Coronary artery (tissue), 2 donors: ENCODE results near the gene DHX36.

ENCODE experiments used
- DNase-seq: peaks from one replicate; pipeline ENCODE4 v3.0.0-alpha.2; 2017; ENCODE audit warnings: low spot score
- H3K27ac ChIP-seq, 2 donors: fragments of 200-600 bp; sonication (generic); one replicate each; pipeline ENCODE4 v1.5.1; 2016 to 2019
- H3K4me3 ChIP-seq: fragments of 200-600 bp; sonication (generic); 2 replicates; pipeline ENCODE4 v1.5.1; 2016; ENCODE audit warnings: mild to moderate bottlenecking, moderate library complexity
- TF ChIP-seq, protein P1 (sequence below): fragments of 200-600 bp; sonication (generic); IDR thresholded peaks from one replicate; pipeline ENCODE4 v1.5.1; 2019; ENCODE audit warnings: antibody characterized with exemption

Gene DHX36

GRCh38 chr3:154316974-154317767 is 7.1 kb downstream of the DHX36 start:
- no peak overlapping the region for H3K4me3 ChIP-seq
- H3K27ac ChIP-seq: no peak overlapping the region
- TF ChIP-seq, protein P1, sequence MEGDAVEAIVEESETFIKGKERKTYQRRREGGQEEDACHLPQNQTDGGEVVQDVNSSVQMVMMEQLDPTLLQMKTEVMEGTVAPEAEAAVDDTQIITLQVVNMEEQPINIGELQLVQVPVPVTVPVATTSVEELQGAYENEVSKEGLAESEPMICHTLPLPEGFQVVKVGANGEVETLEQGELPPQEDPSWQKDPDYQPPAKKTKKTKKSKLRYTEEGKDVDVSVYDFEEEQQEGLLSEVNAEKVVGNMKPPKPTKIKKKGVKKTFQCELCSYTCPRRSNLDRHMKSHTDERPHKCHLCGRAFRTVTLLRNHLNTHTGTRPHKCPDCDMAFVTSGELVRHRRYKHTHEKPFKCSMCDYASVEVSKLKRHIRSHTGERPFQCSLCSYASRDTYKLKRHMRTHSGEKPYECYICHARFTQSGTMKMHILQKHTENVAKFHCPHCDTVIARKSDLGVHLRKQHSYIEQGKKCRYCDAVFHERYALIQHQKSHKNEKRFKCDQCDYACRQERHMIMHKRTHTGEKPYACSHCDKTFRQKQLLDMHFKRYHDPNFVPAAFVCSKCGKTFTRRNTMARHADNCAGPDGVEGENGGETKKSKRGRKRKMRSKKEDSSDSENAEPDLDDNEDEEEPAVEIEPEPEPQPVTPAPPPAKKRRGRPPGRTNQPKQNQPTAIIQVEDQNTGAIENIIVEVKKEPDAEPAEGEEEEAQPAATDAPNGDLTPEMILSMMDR: no peak
- DNase-seq: no peak

GRCh38 chr3:154314152-154314551 is 10.1 kb downstream of the DHX36 start:
- H3K4me3 ChIP-seq: no peak overlapping the region
- TF ChIP-seq, protein P1: no peak
- H3K27ac ChIP-seq: no peak overlapping the region
- DNase-seq: no peak

- H3K27ac ChIP-seq: no peak overlapping the region
- DNase-seq: no peak
- TF ChIP-seq, protein P1: no peak
- H3K4me3 ChIP-seq: no peak overlapping the region
These were observed 13.4 kb downstream of the DHX36 start for GRCh38 chr3:154310840-154311239.

DNA sequence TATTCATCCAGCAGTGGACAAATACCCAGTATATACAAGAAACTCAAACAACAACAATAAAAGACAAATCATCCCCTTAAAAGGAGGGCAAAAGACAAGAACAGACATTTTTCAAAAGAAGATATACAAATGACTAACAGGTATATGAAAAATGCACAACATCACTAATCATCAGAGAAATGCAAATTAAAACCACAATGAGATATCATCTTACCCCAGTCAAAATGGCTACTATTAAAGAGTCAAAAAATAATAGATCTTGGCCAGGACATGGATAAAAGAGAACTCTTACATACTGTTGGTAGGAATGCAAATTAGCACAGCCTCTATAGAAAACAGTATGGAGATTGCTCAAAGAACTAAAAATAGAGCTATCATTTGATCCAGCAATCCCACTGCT is 16.9 kb downstream of the DHX36 start:
- no peak overlapping the region for H3K4me3 ChIP-seq
- H3K27ac ChIP-seq: no peak overlapping the region
- TF ChIP-seq, protein P1: no peak
- no peak for DNase-seq

DNA sequence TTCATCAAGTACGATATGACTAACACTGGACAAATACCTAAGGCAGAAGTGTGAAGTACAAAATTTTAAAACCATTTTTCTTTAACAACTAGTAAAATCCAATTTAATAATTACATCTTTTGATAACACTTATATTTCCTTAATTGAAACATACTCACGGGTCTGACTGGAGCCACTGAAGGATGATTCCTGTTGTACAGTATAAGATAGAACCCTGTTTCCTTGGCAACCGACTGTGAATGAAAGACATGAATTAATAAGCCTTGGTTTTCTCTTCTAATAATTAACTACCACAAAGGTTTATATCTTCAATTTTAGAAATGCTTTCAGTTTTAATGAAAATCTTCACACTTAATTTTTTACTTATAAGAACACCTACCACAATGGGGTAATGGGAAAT is 19.4 kb downstream of the DHX36 start:
- TF ChIP-seq, protein P1: no peak
- Histone ChIP-seq H3K27ac (no peak overlapping the region), H3K4me3 (no peak overlapping the region)
- no peak for DNase-seq

GRCh38 chr3:154304116-154304786 is 20.0 kb downstream of the DHX36 start:
- Histone ChIP-seq H3K27ac (no peak overlapping the region), H3K4me3 (no peak overlapping the region)
- TF ChIP-seq, protein P1: no peak
- no peak for DNase-seq

GRCh38 chr3:154301561-154301960 is 22.7 kb downstream of the DHX36 start:
- no peak for DNase-seq
- Histone ChIP-seq H3K4me3 (no peak overlapping the region), H3K27ac (no peak overlapping the region)
- TF ChIP-seq, protein P1: no peak
